HG02763 (cell line): ENCODE results near the gene POMGNT1.
A peak's percentile ranks its signal among the peaks of the same experiment; 100 is the strongest.

Source experiments
- ATAC-seq: cut with Tn5 transposase; IDR thresholded peaks from one replicate; pipeline ENCODE4 v1.9.1; 2021; ENCODE audit warnings: mild to moderate bottlenecking, moderate library complexity; ENCODE audit not compliant: unreplicated experiment

The POMGNT1 gene

GRCh38 chr1:46158312-46159281 is 39.6 kb downstream of the POMGNT1 start:
- peak; percentile 59 for ATAC-seq

GRCh38 chr1:46157916-46158311 is 40.3 kb downstream of the POMGNT1 start:
- ATAC-seq, result no peak

GRCh38 chr1:46153732-46154131 is 44.5 kb downstream of the POMGNT1 start:
- no peak for ATAC-seq

- no peak for ATAC-seq
Observed at GRCh38 chr1:46153228-46153627, 45.0 kb downstream of the POMGNT1 start.

- ATAC-seq, result no peak
Observed at GRCh38 chr1:46152016-46152415, 46.2 kb downstream of the POMGNT1 start.

- no peak for ATAC-seq
Observed at GRCh38 chr1:46150085-46150484, 48.1 kb downstream of the POMGNT1 start.

- ATAC-seq, result no peak
Observed at GRCh38 chr1:46148318-46148717, 49.9 kb downstream of the POMGNT1 start.
